ENCODE measurements around the gene MCF2.
A peak's percentile ranks its signal among the peaks of the same experiment; 100 is the strongest.
"Not testable (repeated sequence)": the region's sequence is repeated elsewhere in the genome, so short reads cannot be mapped to it uniquely, and the experiment has no call there.

The MCF2 gene

GRCh38 chrX:139708067-139708466, at the start of gene MCF2:
Gene MCF2, minus strand, starts transcription at chrX:139708167. Its CDS starts 56,423 bp downstream, at chrX:139651744.
- DNase-seq (ENCODE audit: low read depth): no peak

GRCh38 chrX:139751053-139751452, 43.1 kb upstream of the MCF2 start:
- no peak for DNase-seq (ENCODE audit: low read depth)

GRCh38 chrX:139750390-139750789, 42.4 kb upstream of the MCF2 start:
- DNase-seq (ENCODE audit: low read depth): peak; percentile 22

GRCh38 chrX:139739138-139739537, 31.2 kb upstream of the MCF2 start:
- peak; percentile 22 for DNase-seq (ENCODE audit: low read depth)

- DNase-seq (ENCODE audit: low read depth): no peak
Measured at GRCh38 chrX:139738581-139738980, 30.6 kb upstream of the MCF2 start.

GRCh38 chrX:139736151-139736550, 28.2 kb upstream of the MCF2 start:
- no peak for DNase-seq (ENCODE audit: low read depth)

- no peak for DNase-seq (ENCODE audit: low read depth)
Measured at GRCh38 chrX:139734996-139735395, 27.0 kb upstream of the MCF2 start.

GRCh38 chrX:139725720-139726119, 17.8 kb upstream of the MCF2 start:
- DNase-seq (ENCODE audit: low read depth): no peak

- DNase-seq (ENCODE audit: low read depth): peak; percentile 3
Measured at GRCh38 chrX:139724626-139725025, 16.7 kb upstream of the MCF2 start.

- no peak for DNase-seq (ENCODE audit: low read depth)
Measured at GRCh38 chrX:139720979-139721378, 13.0 kb upstream of the MCF2 start.

- peak; percentile 1 for DNase-seq (ENCODE audit: low read depth)
Measured at GRCh38 chrX:139720136-139720535, 12.2 kb upstream of the MCF2 start.

GRCh38 chrX:139702658-139703057, 5.3 kb downstream of the MCF2 start:
- no peak for DNase-seq (ENCODE audit: low read depth)

- DNase-seq (ENCODE audit: low read depth): no peak
Measured at GRCh38 chrX:139692908-139693307, 15.1 kb downstream of the MCF2 start.

GRCh38 chrX:139692506-139692849, 15.5 kb downstream of the MCF2 start:
- no peak for DNase-seq (ENCODE audit: low read depth)

- no peak for DNase-seq (ENCODE audit: low read depth)
Measured at GRCh38 chrX:139691843-139692505, 16.0 kb downstream of the MCF2 start.

- DNase-seq (ENCODE audit: low read depth): no peak
Measured at GRCh38 chrX:139691493-139691842, 16.5 kb downstream of the MCF2 start.

GRCh38 chrX:139685175-139685574, 22.8 kb downstream of the MCF2 start:
- DNase-seq (ENCODE audit: low read depth): not testable (repeated sequence)

- no peak for DNase-seq (ENCODE audit: low read depth)
Measured at GRCh38 chrX:139680356-139680755, 27.6 kb downstream of the MCF2 start.

GRCh38 chrX:139647597-139647996, 60.4 kb downstream of the MCF2 start:
- DNase-seq (ENCODE audit: low read depth): no peak

- peak; percentile 43 for DNase-seq (ENCODE audit: low read depth)
Measured at GRCh38 chrX:139642241-139642927, 65.6 kb downstream of the MCF2 start.

GRCh38 chrX:139640259-139640658, 67.7 kb downstream of the MCF2 start:
- DNase-seq (ENCODE audit: low read depth): no peak

GRCh38 chrX:139639253-139639652, 68.7 kb downstream of the MCF2 start:
- no peak for DNase-seq (ENCODE audit: low read depth)

- DNase-seq (ENCODE audit: low read depth): no peak
Measured at GRCh38 chrX:139600105-139600504, 107.9 kb downstream of the MCF2 start.

GRCh38 chrX:139596068-139596467, 111.9 kb downstream of the MCF2 start:
- DNase-seq (ENCODE audit: low read depth): no peak

Measured in fibroblast of gingiva (primary cell).